HEK293 (cell line): ENCODE results near the gene FAM83E.
A peak's percentile ranks its signal among the peaks of the same experiment; 100 is the strongest.

Experiments
- KLF16 ChIP-seq: fragments of 450-650 bp; formaldehyde crosslinking; IDR thresholded peaks from 2 replicates; pipeline ENCODE4 v1.5.1; 2017; ENCODE audit warnings: missing biosample characterization, missing genetic modification characterization
- KLF8 ChIP-seq: fragments of 450-650 bp; formaldehyde crosslinking; IDR thresholded peaks from 2 replicates; pipeline ENCODE4 v1.5.1; 2016; ENCODE audit warnings: missing biosample characterization, missing genetic modification characterization
- MYNN ChIP-seq: fragments of 450-650 bp; formaldehyde crosslinking; IDR thresholded peaks from 2 replicates; pipeline ENCODE4 v1.5.1; 2016; ENCODE audit warnings: missing biosample characterization, missing genetic modification characterization, borderline replicate concordance
- SALL2 ChIP-seq: fragments of 450-650 bp; formaldehyde crosslinking; IDR thresholded peaks from 2 replicates; pipeline ENCODE4 v1.5.0; 2017; ENCODE audit warnings: missing biosample characterization, mild to moderate bottlenecking, missing genetic modification characterization, borderline replicate concordance
- SCRT2 ChIP-seq: fragments of 450-650 bp; formaldehyde crosslinking; IDR thresholded peaks from 2 replicates; pipeline ENCODE4 v1.5.1; 2016; ENCODE audit warnings: missing biosample characterization, missing genetic modification characterization
- YY1 ChIP-seq: fragments of 450-650 bp; formaldehyde crosslinking; IDR thresholded peaks from 2 replicates; pipeline ENCODE4 v1.5.1; 2018; ENCODE audit warnings: missing biosample characterization, missing genetic modification characterization
- ZBTB7A ChIP-seq: fragments of 450-650 bp; formaldehyde crosslinking; IDR thresholded peaks from 2 replicates; pipeline ENCODE4 v1.5.1; 2016; ENCODE audit warnings: low read depth, missing biosample characterization, missing genetic modification characterization
- ZFP37 ChIP-seq: fragments of 450-650 bp; formaldehyde crosslinking; IDR thresholded peaks from 2 replicates; pipeline ENCODE4 v1.5.1; 2016; ENCODE audit warnings: missing biosample characterization, missing genetic modification characterization
- ZIC2 ChIP-seq: fragments of 450-650 bp; formaldehyde crosslinking; IDR thresholded peaks from 2 replicates; pipeline ENCODE4 v1.5.1; 2016; ENCODE audit warnings: missing biosample characterization, missing genetic modification characterization
- ZNF133 ChIP-seq: fragments of 450-650 bp; formaldehyde crosslinking; IDR thresholded peaks from 2 replicates; pipeline ENCODE4 v1.5.1; 2016; ENCODE audit warnings: missing biosample characterization, missing genetic modification characterization
- ZNF16 ChIP-seq: fragments of 450-650 bp; formaldehyde crosslinking; IDR thresholded peaks from 2 replicates; pipeline ENCODE4 v1.5.1; 2016; ENCODE audit warnings: low read depth, missing biosample characterization, missing genetic modification characterization
- ZNF174 ChIP-seq: fragments of 450-650 bp; formaldehyde crosslinking; IDR thresholded peaks from 2 replicates; pipeline ENCODE4 v1.5.0; 2017; ENCODE audit warnings: missing biosample characterization, mild to moderate bottlenecking, missing genetic modification characterization
- ZNF175 ChIP-seq: fragments of 450-650 bp; formaldehyde crosslinking; IDR thresholded peaks from 2 replicates; pipeline ENCODE4 v1.5.1; 2016; ENCODE audit warnings: missing biosample characterization, missing genetic modification characterization
- ZNF266 ChIP-seq: fragments of 450-650 bp; formaldehyde crosslinking; IDR thresholded peaks from 2 replicates; pipeline ENCODE4 v1.5.1; 2016; ENCODE audit warnings: missing biosample characterization, missing genetic modification characterization, low read depth
- ZNF292 ChIP-seq: fragments of 450-650 bp; formaldehyde crosslinking; IDR thresholded peaks from 2 replicates; pipeline ENCODE4 v1.5.1; 2016; ENCODE audit warnings: low read depth, missing biosample characterization, missing genetic modification characterization, borderline replicate concordance
- ZNF311 ChIP-seq: fragments of 450-650 bp; formaldehyde crosslinking; IDR thresholded peaks from 2 replicates; pipeline ENCODE4 v1.5.1; 2017; ENCODE audit warnings: missing biosample characterization, missing genetic modification characterization, borderline replicate concordance
- ZNF529 ChIP-seq: fragments of 450-650 bp; formaldehyde crosslinking; IDR thresholded peaks from 2 replicates; pipeline ENCODE4 v1.5.1; 2017; ENCODE audit warnings: missing genetic modification characterization, missing biosample characterization; ENCODE audit not compliant: insufficient replicate concordance
- ZNF558 ChIP-seq: fragments of 450-650 bp; formaldehyde crosslinking; IDR thresholded peaks from 2 replicates; pipeline ENCODE4 v1.5.1; 2016; ENCODE audit warnings: missing biosample characterization, missing genetic modification characterization
- ZNF571 ChIP-seq: fragments of 450-650 bp; formaldehyde crosslinking; IDR thresholded peaks from 2 replicates; pipeline ENCODE4 v1.5.0; 2017; ENCODE audit warnings: missing biosample characterization, missing genetic modification characterization
- ZNF626 ChIP-seq: fragments of 450-650 bp; sonication (Bioruptor Pico); formaldehyde crosslinking; IDR thresholded peaks from 2 replicates; pipeline ENCODE4 v1.5.1; 2018; ENCODE audit warnings: missing biosample characterization, missing genetic modification characterization, inconsistent platforms
- ZNF660 ChIP-seq: fragments of 450-650 bp; IDR thresholded peaks from 2 replicates; pipeline ENCODE4 v1.5.1; 2018; ENCODE audit warnings: missing biosample characterization, mild to moderate bottlenecking, missing genetic modification characterization
- ZNF701 ChIP-seq: fragments of 450-650 bp; formaldehyde crosslinking; IDR thresholded peaks from 2 replicates; pipeline ENCODE4 v1.5.1; 2016; ENCODE audit warnings: missing biosample characterization, missing genetic modification characterization
- ZNF791 ChIP-seq: fragments of 450-650 bp; formaldehyde crosslinking; IDR thresholded peaks from 2 replicates; pipeline ENCODE4 v1.5.1; 2016; ENCODE audit warnings: missing biosample characterization, missing genetic modification characterization
- ZNF837 ChIP-seq: fragments of 450-650 bp; formaldehyde crosslinking; IDR thresholded peaks from 2 replicates; pipeline ENCODE4 v1.5.1; 2016; ENCODE audit warnings: missing biosample characterization, missing genetic modification characterization
- ZXDB ChIP-seq: fragments of 450-650 bp; formaldehyde crosslinking; IDR thresholded peaks from 2 replicates; pipeline ENCODE4 v1.5.1; 2016; ENCODE audit warnings: missing biosample characterization, missing genetic modification characterization
- TF ChIP-seq, protein P1 (sequence below): fragments of 450-650 bp; formaldehyde crosslinking; IDR thresholded peaks from 2 replicates; pipeline ENCODE4 v1.5.1; 2016; ENCODE audit warnings: missing biosample characterization, missing genetic modification characterization
- TF ChIP-seq, protein P2 (sequence below): fragments of 450-650 bp; formaldehyde crosslinking; IDR thresholded peaks from 2 replicates; pipeline ENCODE4 v1.5.1; 2016; ENCODE audit warnings: missing biosample characterization, missing genetic modification characterization
- TF ChIP-seq, protein P3 (sequence below): fragments of 450-650 bp; formaldehyde crosslinking; IDR thresholded peaks from 2 replicates; pipeline ENCODE4 v1.5.1; 2016; ENCODE audit warnings: missing biosample characterization, missing genetic modification characterization
- TF ChIP-seq, protein P4 (sequence below): fragments of 450-650 bp; formaldehyde crosslinking; IDR thresholded peaks from 2 replicates; pipeline ENCODE4 v1.5.1; 2016; ENCODE audit warnings: missing biosample characterization, missing genetic modification characterization
- TF ChIP-seq, protein P5 (sequence below): fragments of 450-650 bp; formaldehyde crosslinking; IDR thresholded peaks from 2 replicates; pipeline ENCODE4 v1.5.1; 2016; ENCODE audit warnings: missing biosample characterization, missing genetic modification characterization
- TF ChIP-seq, protein P6 (sequence below): fragments of 450-650 bp; formaldehyde crosslinking; IDR thresholded peaks from 2 replicates; pipeline ENCODE4 v1.5.1; 2017; ENCODE audit warnings: missing biosample characterization, missing genetic modification characterization

FAM83E gene

DNA sequence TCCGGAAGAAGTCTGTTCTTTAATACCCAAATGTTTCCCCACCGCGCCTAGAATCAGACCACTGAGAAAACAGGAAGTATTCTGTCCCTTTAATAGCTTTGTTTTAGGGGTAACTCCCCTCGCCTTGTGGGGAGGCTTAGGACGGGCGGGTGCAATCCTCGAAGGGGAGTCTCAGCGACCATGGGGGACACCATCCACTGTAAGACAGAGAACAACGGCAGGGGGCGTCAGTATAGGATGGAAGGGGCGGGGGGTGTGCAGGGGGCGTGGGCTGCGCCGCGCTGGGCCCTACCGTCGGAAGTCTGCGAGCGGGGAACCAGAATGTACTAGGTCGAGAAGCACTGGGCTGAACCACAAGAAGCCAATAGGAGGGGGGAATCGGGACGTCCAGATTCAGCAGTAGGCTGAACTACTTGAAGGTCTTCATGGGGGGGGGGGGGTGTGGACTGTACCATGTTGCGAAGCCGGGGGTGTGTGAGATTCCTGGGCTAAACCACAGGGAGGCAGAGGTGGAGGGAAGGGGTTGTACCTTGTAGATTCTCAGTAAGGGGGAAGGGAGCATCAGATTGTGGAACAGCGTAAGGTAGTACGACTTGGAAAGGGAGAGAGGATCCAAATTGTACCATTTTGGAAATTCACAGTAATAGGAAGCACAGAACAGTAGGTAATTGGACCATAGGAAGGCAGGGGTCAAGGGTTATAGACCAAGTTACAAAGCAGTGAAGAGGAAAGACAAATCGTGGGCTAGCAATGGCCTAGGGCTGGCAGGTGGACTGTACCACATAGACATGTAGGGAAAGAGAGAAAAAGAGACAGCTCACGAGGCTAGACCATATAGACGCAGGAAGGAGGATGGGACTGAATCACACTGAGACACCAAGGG lies 23.3 kb upstream of the FAM83E start (continued):
- TF ChIP-seq ZNF16 (tag by site-specific recombination) (no peak), KLF16 (tag by site-specific recombination) (no peak; the same call in 1 of the 2 replicates), ZXDB (tag by site-specific recombination) (0 out of 2 replicates have a peak, but pooled peaks have one; percentile 40), ZNF660 (tag by site-specific recombination) (no peak), ZNF837 (no peak), ZNF529 (tag by site-specific recombination) (no peak), ZNF626 (tag by site-specific recombination) (no peak), YY1 (tag by site-specific recombination) (no peak), ZNF791 (no peak; the same call in 1 of the 2 replicates), SALL2 (tag by site-specific recombination) (no peak), ZNF292 (tag by site-specific recombination) (no peak), ZNF311 (tag by site-specific recombination) (no peak), ZNF558 (tag by site-specific recombination) (no peak; the same call in 1 of the 2 replicates), MYNN (no peak), KLF8 (tag by site-specific recombination) (no peak), ZBTB7A (tag by site-specific recombination) (no peak), ZNF175 (tag by site-specific recombination) (no peak), ZNF133 (no peak), ZFP37 (tag by site-specific recombination) (peak; percentile 55; the same call in 1 of the 2 replicates), ZNF571 (no peak), ZNF701 (no peak), ZNF266 (tag by site-specific recombination) (no peak), ZNF174 (tag by site-specific recombination) (no peak), ZIC2 (no peak), SCRT2 (0 out of 2 replicates have a peak, but pooled peaks have one; percentile 23)
- TF ChIP-seq, protein P1, sequence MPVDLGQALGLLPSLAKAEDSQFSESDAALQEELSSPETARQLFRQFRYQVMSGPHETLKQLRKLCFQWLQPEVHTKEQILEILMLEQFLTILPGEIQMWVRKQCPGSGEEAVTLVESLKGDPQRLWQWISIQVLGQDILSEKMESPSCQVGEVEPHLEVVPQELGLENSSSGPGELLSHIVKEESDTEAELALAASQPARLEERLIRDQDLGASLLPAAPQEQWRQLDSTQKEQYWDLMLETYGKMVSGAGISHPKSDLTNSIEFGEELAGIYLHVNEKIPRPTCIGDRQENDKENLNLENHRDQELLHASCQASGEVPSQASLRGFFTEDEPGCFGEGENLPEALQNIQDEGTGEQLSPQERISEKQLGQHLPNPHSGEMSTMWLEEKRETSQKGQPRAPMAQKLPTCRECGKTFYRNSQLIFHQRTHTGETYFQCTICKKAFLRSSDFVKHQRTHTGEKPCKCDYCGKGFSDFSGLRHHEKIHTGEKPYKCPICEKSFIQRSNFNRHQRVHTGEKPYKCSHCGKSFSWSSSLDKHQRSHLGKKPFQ (tag by site-specific recombination): no peak
- TF ChIP-seq, protein P2, sequence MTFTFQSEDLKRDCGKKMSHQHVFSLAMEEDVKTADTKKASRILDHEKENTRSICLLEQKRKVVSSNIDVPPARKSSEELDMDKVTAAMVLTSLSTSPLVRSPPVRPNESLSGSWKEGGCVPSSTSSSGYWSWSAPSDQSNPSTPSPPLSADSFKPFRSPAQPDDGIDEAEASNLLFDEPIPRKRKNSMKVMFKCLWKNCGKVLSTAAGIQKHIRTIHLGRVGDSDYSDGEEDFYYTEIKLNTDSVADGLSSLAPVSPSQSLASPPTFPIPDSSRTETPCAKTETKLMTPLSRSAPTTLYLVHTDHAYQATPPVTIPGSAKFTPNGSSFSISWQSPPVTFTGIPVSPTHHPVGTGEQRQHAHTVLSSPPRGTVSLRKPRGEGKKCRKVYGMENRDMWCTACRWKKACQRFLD (tag by site-specific recombination): no peak
- TF ChIP-seq, protein P3, sequence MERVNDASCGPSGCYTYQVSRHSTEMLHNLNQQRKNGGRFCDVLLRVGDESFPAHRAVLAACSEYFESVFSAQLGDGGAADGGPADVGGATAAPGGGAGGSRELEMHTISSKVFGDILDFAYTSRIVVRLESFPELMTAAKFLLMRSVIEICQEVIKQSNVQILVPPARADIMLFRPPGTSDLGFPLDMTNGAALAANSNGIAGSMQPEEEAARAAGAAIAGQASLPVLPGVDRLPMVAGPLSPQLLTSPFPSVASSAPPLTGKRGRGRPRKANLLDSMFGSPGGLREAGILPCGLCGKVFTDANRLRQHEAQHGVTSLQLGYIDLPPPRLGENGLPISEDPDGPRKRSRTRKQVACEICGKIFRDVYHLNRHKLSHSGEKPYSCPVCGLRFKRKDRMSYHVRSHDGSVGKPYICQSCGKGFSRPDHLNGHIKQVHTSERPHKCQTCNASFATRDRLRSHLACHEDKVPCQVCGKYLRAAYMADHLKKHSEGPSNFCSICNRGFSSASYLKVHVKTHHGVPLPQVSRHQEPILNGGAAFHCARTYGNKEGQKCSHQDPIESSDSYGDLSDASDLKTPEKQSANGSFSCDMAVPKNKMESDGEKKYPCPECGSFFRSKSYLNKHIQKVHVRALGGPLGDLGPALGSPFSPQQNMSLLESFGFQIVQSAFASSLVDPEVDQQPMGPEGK (tag by site-specific recombination): peak; percentile 5; the same call in 1 of the 2 replicates
- TF ChIP-seq, protein P4, sequence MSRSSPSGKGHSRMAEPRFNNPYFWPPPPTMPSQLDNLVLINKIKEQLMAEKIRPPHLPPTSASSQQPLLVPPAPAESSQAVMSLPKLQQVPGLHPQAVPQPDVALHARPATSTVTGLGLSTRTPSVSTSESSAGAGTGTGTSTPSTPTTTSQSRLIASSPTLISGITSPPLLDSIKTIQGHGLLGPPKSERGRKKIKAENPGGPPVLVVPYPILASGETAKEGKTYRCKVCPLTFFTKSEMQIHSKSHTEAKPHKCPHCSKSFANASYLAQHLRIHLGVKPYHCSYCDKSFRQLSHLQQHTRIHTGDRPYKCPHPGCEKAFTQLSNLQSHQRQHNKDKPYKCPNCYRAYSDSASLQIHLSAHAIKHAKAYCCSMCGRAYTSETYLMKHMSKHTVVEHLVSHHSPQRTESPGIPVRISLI (tag by site-specific recombination): no peak
- TF ChIP-seq, protein P5, sequence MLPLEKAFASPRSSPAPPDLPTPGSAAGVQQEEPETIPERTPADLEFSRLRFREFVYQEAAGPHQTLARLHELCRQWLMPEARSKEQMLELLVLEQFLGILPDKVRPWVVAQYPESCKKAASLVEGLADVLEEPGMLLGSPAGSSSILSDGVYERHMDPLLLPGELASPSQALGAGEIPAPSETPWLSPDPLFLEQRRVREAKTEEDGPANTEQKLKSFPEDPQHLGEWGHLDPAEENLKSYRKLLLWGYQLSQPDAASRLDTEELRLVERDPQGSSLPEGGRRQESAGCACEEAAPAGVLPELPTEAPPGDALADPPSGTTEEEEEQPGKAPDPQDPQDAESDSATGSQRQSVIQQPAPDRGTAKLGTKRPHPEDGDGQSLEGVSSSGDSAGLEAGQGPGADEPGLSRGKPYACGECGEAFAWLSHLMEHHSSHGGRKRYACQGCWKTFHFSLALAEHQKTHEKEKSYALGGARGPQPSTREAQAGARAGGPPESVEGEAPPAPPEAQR (tag by site-specific recombination): peak; percentile 34; the same call in 1 of the 2 replicates
- TF ChIP-seq, protein P6, sequence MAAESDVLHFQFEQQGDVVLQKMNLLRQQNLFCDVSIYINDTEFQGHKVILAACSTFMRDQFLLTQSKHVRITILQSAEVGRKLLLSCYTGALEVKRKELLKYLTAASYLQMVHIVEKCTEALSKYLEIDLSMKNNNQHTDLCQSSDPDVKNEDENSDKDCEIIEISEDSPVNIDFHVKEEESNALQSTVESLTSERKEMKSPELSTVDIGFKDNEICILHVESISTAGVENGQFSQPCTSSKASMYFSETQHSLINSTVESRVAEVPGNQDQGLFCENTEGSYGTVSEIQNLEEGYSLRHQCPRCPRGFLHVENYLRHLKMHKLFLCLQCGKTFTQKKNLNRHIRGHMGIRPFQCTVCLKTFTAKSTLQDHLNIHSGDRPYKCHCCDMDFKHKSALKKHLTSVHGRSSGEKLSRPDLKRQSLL (tag by site-specific recombination): no peak
